PFSK-1 (cell line): ENCODE data around the gene MAP1S.

ENCODE experiments used
- FOXP2 ChIP-seq: optimal IDR thresholded peaks from 2 replicates; pipeline ENCODE3; 2011; ENCODE audit warnings: borderline replicate concordance, control low read depth, inconsistent platforms; ENCODE audit not compliant: insufficient read depth; ENCODE audit errors: extremely low read length, extremely low read depth
- POLR2AphosphoS5 ChIP-seq: IDR thresholded peaks from 2 replicates; pipeline ENCODE4 v1.6.1; 2012; ENCODE audit warnings: low read depth, mild to moderate bottlenecking, control low read depth, low read length, moderate library complexity
- SIN3A ChIP-seq: IDR thresholded peaks from 2 replicates; pipeline ENCODE4 v1.6.1; 2012; ENCODE audit warnings: mild to moderate bottlenecking, low read length, moderate library complexity, borderline replicate concordance; ENCODE audit not compliant: insufficient read depth
- TAF1 ChIP-seq: IDR thresholded peaks from 2 replicates; pipeline ENCODE4 v1.6.1; 2012; ENCODE audit warnings: low read length, control low read depth, borderline replicate concordance; ENCODE audit not compliant: insufficient read depth
- TF ChIP-seq, protein P1 (sequence below), 2 experiments: IDR thresholded peaks; 2 replicates each; pipeline versions ENCODE4 v1.6.1 to v1.8.0; 2011 to 2012; ENCODE audit warnings: low read depth in 2 of 2, low read length in 2 of 2, control low read depth in 1 of 2, inconsistent platforms in 1 of 2, mild to moderate bottlenecking in 1 of 2, moderate library complexity in 1 of 2; ENCODE audit not compliant: insufficient read depth in 1 of 2

Gene MAP1S

DNA sequence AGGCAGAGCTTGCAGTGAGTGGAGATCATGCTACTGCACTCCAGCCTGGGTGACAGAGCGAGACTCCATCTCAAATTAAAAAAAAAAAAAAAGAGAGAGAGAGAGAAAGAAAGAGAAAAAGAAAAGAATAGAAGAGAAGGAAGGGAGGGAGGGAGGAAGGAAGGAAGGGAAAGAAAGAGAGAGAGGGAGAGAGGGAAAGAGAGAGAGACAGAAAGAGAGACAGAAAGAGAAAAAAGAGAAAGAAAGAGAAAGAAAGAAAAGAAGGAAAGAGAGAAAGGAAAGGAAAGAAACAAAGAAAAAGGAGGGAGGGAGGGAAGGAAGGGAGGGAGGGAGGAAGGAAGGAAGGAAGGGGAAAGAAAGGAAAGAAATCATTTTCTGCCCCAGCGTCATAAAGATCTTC, 24.1 kb upstream of the MAP1S start:
- TF ChIP-seq FOXP2 (no peak), TAF1 (no peak), POLR2AphosphoS5 (no peak), SIN3A (no peak)
- TF ChIP-seq, protein P1, sequence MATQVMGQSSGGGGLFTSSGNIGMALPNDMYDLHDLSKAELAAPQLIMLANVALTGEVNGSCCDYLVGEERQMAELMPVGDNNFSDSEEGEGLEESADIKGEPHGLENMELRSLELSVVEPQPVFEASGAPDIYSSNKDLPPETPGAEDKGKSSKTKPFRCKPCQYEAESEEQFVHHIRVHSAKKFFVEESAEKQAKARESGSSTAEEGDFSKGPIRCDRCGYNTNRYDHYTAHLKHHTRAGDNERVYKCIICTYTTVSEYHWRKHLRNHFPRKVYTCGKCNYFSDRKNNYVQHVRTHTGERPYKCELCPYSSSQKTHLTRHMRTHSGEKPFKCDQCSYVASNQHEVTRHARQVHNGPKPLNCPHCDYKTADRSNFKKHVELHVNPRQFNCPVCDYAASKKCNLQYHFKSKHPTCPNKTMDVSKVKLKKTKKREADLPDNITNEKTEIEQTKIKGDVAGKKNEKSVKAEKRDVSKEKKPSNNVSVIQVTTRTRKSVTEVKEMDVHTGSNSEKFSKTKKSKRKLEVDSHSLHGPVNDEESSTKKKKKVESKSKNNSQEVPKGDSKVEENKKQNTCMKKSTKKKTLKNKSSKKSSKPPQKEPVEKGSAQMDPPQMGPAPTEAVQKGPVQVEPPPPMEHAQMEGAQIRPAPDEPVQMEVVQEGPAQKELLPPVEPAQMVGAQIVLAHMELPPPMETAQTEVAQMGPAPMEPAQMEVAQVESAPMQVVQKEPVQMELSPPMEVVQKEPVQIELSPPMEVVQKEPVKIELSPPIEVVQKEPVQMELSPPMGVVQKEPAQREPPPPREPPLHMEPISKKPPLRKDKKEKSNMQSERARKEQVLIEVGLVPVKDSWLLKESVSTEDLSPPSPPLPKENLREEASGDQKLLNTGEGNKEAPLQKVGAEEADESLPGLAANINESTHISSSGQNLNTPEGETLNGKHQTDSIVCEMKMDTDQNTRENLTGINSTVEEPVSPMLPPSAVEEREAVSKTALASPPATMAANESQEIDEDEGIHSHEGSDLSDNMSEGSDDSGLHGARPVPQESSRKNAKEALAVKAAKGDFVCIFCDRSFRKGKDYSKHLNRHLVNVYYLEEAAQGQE (IDR thresholded peaks at IDR 0.05; ENCODE audit: insufficient read depth in 1 of 2, low read depth in 2 of 2, low read length in 2 of 2) = no peak

DNA sequence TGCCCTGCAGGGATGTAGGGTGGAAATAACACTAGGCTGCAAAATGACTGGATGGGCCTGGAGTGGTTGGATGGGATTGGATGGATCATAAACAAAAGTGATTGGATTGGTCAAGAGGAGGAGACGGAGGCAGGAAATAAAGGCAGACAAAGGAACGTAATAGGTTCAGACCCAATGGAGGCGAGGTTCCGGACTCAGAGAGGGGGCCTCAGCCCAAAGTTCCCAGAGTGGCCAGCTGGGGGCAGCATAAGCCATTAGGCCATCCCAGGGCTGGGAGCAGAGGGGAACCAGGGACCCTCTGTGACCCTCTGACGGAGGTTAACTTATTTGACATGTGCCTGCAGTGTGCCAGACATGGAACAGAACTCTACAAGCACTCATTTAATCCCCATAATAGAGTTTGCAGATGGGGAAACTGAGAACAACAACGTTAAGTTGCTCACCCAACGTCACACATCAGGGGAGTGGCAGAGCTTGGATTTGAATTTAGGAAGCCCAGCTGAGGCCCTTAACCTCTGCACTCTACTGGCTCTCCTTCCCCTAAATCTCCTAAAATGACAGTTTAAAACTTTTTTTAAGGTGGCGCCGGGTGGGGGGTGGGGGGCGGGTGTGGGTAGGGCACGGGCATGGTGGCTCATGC, 15.3 kb upstream of the MAP1S start:
- TF ChIP-seq FOXP2 (no peak), POLR2AphosphoS5 (no peak), TAF1 (no peak), SIN3A (no peak)
- TF ChIP-seq, protein P1 (IDR thresholded peaks at IDR 0.05; ENCODE audit: insufficient read depth in 1 of 2, low read depth in 2 of 2, low read length in 2 of 2) = no peak

DNA sequence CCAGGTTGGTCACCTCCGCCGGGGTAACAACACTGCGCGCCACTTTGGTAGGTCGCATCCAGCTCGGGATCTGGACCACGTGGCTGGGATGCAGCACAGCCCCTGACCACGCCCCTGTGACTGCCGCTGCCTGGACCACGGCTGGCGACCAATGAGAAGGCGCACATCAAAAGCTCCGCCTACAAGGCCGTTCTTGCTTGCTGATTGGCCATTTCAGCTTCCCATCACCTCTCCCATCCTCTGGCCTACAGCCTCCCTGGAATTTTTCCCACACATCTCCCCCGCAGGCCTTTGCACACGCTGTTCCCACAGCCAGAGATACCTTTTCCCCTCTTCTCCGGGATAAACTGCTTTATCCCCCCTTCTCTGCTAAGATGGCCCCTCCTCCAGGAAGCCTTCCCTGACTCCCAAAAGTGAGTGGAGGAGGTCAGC, 12.5 kb upstream of the MAP1S start:
- TF ChIP-seq FOXP2 (no peak), TAF1 (no peak), SIN3A (no peak), POLR2AphosphoS5 (no peak)
- TF ChIP-seq, protein P1 (IDR thresholded peaks at IDR 0.05; ENCODE audit: insufficient read depth in 1 of 2, low read depth in 2 of 2, low read length in 2 of 2) = no peak

DNA sequence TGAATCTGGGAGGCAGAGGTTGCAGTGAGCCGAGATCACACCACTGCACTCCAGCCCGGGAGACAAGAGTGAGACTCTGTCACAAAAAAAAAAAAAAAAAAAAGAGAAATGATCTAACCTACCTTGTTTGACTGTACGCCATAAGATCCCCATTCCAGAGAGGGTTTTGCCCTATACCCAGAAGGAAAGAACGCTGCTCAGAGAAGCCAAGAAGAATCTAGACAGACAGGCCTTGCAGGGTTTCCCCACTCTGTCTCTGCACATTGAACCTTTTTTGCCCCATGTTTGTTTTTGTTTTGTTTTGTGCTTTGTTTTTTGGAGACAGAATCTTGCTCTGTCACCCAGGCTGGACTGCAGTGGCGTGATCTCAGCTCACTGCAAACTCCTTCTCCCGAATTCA, 7.4 kb upstream of the MAP1S start:
- TF ChIP-seq POLR2AphosphoS5 = no peak
- no peak for TF ChIP-seq SIN3A
- no peak for TF ChIP-seq TAF1
- TF ChIP-seq, protein P1 (IDR thresholded peaks at IDR 0.05; ENCODE audit: insufficient read depth in 1 of 2, low read depth in 2 of 2, low read length in 2 of 2) = no peak
- no peak for TF ChIP-seq FOXP2
